ENCODE measurements around the gene KAT2B.

Gene KAT2B

DNA sequence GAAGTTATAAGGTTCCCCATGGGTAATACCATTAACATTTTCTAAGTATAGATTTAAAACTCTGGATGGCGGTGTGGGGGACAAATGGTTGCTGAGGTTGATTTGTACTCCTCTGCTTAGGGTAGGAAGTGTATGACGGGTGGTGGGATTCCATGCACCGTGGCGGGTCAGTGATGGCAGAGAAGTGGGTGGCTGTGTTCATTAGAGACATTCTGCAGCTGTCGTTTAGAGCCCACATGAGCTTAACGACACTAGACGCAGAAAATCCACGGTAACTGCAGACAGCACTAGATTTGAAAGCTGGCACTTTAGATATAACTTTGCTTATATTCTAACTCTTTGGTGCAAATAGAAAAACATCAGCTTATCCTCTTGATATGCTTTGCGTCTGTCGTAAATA is 108.2 kb downstream of the KAT2B start:
- DNase-seq, result no peak

GRCh38 chr3:20154078-20154477 is 113.8 kb downstream of the KAT2B start:
- DNase-seq, result no peak

DNA sequence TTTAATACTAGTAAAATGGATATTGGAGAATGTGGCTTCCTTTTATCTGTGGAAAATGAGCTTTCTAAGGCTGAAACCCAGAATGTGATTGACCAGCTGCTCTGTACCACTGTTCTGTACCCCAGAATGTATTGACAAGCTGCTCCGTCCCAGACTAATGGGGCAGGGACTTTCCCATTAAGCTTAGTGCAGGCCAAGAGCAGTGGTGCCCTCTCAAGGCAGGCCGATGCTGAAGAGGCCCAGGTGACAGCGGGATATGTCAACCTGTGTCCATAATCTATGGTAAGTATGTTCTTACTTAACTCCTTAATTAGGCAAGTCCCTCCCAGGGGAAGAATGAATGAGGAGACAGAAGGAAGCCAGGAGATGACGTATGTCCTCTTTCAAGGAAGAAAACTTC is 114.7 kb downstream of the KAT2B start:
- DNase-seq, result no peak

DNA sequence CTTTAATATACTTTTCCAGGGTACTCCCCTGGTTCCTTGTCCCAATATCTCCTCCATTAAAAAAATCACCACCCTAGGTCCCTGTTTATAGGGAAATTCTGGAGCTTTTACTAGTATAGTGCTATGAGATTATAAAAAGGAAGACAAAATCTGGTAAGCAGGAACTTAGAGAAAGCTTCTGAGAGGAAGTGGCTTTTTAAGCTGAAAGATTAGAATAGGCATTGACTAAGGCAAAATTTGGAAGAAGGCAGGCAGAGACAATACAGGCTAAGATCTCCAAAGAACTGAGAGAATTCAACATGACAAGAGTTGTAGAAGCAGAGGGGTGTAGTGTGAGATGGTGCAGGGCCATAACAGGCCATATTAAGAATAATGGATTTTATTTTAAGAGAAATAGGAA is 120.0 kb downstream of the KAT2B start:
- DNase-seq, result no peak

GRCh38 chr3:20161714-20162113 is 121.5 kb downstream of the KAT2B start:
- DNase-seq, result no peak

DNA sequence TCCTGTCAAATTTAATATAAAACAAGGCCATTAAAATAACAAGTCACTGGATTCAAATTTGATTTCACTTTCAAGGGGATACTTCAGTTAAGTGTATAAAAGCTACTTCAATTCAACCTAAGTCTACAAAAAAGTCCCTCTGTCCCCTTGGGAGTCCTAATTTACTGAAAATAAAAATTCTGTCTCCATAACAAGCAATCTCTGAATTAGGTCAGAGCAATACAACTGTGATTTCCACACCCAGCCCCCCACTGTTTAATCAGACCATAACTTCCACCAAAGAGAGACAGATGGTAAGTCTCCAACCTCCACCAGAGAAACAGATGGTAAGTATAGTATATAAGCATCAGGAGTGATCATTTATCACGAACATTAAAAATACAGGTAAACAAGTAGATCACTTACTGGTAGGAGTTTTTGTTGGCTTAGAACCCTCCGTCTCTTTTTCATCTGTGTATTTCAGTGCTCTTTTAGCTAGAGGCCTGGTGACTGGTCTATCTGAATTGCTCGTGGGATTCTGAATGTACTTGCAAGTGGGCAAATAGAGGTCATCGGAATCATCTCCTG is 133.7 kb downstream of the KAT2B start:
- no peak for DNase-seq

GRCh38 chr3:20181276-20181675 is 141.0 kb downstream of the KAT2B start:
- no peak for DNase-seq

DNA sequence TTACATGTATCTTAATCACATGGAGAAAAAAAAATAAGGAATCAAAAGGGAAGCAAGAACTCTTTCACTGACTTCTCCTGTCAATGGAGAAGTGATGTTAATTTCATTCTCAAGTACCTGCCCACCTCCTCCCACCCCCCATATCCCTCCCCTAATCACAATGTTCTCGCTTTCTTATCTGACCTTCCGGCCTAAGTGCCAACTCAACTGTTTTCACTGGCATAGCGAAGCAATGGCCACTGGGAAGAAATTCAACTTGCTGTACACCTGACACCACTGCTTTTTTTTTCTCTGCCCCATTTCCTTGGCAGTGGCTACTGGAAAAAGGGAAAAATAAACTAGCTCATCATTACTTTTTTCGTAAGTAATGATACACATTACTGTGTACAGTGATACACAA is 142.0 kb downstream of the KAT2B start:
- no peak for DNase-seq

GRCh38 chr3:20185331-20185678 is 145.1 kb downstream of the KAT2B start:
- DNase-seq, result no peak

GRCh38 chr3:20185679-20186599 is 145.7 kb downstream of the KAT2B start, which contains the start of gene SGO1:
SGO1 (minus strand) TSS chr3:20186206; CDS start chr3:20184027, 2,179 bp downstream.
- peak; percentile 100 for DNase-seq

DNA sequence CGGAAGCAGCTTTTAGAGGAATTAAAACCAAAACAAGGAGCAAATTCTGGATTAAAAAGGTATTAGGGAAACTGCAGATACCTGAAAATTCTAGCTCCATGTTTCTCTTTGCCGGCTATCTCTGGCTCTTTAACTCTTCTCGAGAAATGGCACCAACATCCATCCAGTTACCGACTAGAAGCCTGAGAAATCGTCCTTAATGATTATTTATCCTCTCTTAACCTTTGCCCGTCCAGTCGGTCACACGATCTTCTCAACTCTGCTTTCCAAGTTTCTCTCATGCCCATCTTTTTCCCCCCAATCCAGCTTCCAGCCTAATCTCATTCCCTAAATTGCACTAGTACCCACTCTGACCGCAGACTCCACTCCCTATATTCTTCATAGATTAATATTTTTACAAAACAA is 146.4 kb downstream of the KAT2B start:
- no peak for DNase-seq

DNA sequence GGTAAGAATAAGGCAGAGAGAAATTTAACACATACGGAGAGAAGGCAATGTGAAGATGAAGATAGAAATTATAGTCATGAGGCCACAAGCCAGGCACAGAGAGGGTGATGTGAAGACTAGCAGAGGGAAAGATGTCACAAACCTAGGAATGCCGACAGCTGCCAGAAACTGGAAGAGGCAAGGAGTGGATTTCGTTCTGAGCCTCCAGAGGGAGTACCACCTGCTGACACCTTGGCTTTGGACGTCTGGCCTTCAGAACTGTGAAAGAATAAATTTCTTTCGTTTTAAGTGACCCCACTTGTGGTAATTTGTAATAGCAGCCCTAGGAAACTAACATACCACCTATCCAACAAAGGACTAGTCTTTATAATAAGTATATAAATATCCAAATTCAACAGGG is 150.7 kb downstream of the KAT2B start:
- DNase-seq, result no peak

DNA sequence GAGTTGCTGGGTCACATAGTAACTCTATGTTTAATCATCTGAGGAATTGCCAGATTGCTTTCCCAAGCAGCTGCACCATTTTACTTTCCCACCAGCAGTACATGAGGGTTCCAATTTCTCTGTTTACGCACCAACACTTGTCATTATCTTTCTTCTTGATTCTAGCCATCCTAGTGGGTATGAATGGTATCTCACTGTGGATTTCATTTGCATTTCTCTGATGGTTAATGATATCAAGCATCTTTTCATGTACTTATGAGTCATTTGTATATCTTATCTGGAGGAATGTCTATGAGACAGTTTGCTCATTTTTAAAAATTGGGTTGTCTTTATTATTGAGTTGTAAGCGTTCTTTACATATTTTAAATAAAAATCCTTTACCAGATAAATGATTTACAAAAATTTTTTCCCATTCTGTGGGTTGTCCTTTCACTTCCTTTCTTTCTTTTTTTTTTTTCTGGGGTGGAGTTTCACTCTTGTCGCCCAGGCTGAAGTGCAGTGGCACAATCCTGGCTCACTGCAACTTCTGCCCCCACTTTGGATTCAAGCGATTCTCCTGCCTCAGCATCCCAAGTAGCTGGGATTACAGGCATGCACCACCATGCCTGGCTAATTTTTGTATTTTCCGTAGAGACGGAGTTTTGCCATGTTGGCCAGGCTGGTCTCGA is 154.7 kb downstream of the KAT2B start:
- DNase-seq, result no peak

GRCh38 chr3:20197775-20198174 is 157.5 kb downstream of the KAT2B start:
- DNase-seq, result no peak

GRCh38 chr3:20201143-20201542 is 160.9 kb downstream of the KAT2B start:
- DNase-seq, result no peak

All from activated CD4-positive, alpha-beta T cell treated with anti-CD3 and anti-CD28 coated beads, Interleukin-2, amount 50 U/mL, for 1 hour (primary cell).